Keratinocyte (primary cell): Measurements from ENCODE around the gene ASAP3. TPM values are rescaled to one million over a fixed set of nuclear protein-coding genes. Genes with fewer than 3 reads are reported as not detected.
"Not testable (repeated sequence)": the region's sequence is repeated elsewhere in the genome, so short reads cannot be mapped to it uniquely, and the experiment has no call there.

ENCODE experiments used
- DNase-seq: peaks from one replicate; pipeline ENCODE4 v3.0.0-alpha.2; 2011; ENCODE audit warnings: low read depth, missing footprints, low spot score
- FAIRE-seq: peaks from 2 replicates; lab custom pipeline; 2011; peaks lifted over from hg19 to GRCh38; lab: Jason Lieb, UNC
- H2AFZ ChIP-seq: 2 replicates; pipeline ENCODE4 v1.6.0; 2012; ENCODE audit warnings: low read length, control low read depth, inconsistent platforms; ENCODE audit not compliant: control insufficient read depth
- H3K27ac ChIP-seq: 2 replicates; pipeline ENCODE4 v1.5.1; 2011; ENCODE audit warnings: low read length; ENCODE audit not compliant: control insufficient read depth, insufficient read depth
- H3K27me3 ChIP-seq: 3 replicates; pipeline ENCODE4 v1.6.0; 2011; ENCODE audit warnings: low read length; ENCODE audit not compliant: control insufficient read depth, insufficient read depth; ENCODE audit errors: extremely low read depth
- H3K36me3 ChIP-seq, 2 experiments: 2 replicates in 1 of 2; 3 replicates in 1 of 2; pipeline ENCODE4 v1.5.1; 2011; ENCODE audit warnings: low read length in 2 of 2, mild to moderate bottlenecking in 1 of 2; ENCODE audit not compliant: control insufficient read depth in 2 of 2, insufficient read depth in 2 of 2; ENCODE audit errors: extremely low read depth in 1 of 2
- H3K4me1 ChIP-seq: 3 replicates; pipeline ENCODE4 v1.5.1; 2011; ENCODE audit warnings: low read length; ENCODE audit not compliant: control insufficient read depth, insufficient read depth; ENCODE audit errors: extremely low read depth
- H3K4me2 ChIP-seq: 3 replicates; pipeline ENCODE4 v1.6.0; 2011; ENCODE audit warnings: low read depth, low read length; ENCODE audit not compliant: control insufficient read depth, insufficient read depth; ENCODE audit errors: extremely low read depth
- H3K4me3 ChIP-seq, 3 experiments: fragments of 200-600 bp in 1 of 3; sonication (generic) in 1 of 3; 2 replicates in 2 of 3; 3 replicates in 1 of 3; pipeline ENCODE4 v1.5.1; 2011 to 2016; ENCODE audit warnings: low read length in 3 of 3, mild to moderate bottlenecking in 3 of 3, control low read depth in 2 of 3, inconsistent platforms in 1 of 3, low read depth in 1 of 3, mixed read lengths in 1 of 3, mixed run types in 1 of 3, moderate library complexity in 1 of 3; ENCODE audit not compliant: control insufficient read depth in 2 of 3, insufficient read depth in 2 of 3; ENCODE audit errors: extremely low read depth in 1 of 3
- H3K79me2 ChIP-seq: 2 replicates; pipeline ENCODE4 v1.6.0; 2012; ENCODE audit warnings: low read length; ENCODE audit not compliant: control insufficient read depth, insufficient read depth
- H3K9ac ChIP-seq: 3 replicates; pipeline ENCODE4 v1.6.0; 2011; ENCODE audit warnings: low read length; ENCODE audit not compliant: control insufficient read depth, insufficient read depth; ENCODE audit errors: extremely low read depth
- H3K9me1 ChIP-seq: 3 replicates; pipeline ENCODE4 v1.6.0; 2011; ENCODE audit warnings: low read length; ENCODE audit not compliant: control insufficient read depth, insufficient read depth; ENCODE audit errors: extremely low read depth
- H3K9me3 ChIP-seq: 2 replicates; pipeline ENCODE4 v1.5.1; 2012; ENCODE audit warnings: low read depth, low read length; ENCODE audit not compliant: control insufficient read depth
- H4K20me1 ChIP-seq: 3 replicates; pipeline ENCODE4 v1.6.0; 2011; ENCODE audit warnings: low read length; ENCODE audit not compliant: control insufficient read depth, insufficient read depth; ENCODE audit errors: extremely low read depth
- CTCF ChIP-seq, 3 experiments: IDR thresholded peaks in 1 of 3; conservative IDR thresholded peaks in 1 of 3; optimal IDR thresholded peaks in 1 of 3; 2 replicates in 2 of 3; 3 replicates in 1 of 3; pipeline versions ENCODE3 to v1.5.1; 2011; ENCODE audit warnings: low read length in 3 of 3, mild to moderate bottlenecking in 3 of 3, moderate library complexity in 2 of 3, control low read depth in 1 of 3, inconsistent platforms in 1 of 3; ENCODE audit not compliant: insufficient read depth in 2 of 3; ENCODE audit errors: extremely low read depth in 1 of 3
- EZH2 ChIP-seq: IDR thresholded peaks from one replicate; pipeline ENCODE4 v1.6.1; 2012; ENCODE audit warnings: inconsistent platforms, mild to moderate bottlenecking, low read length, moderate library complexity
- dilution Hi-C: fragments of 300-500 bp; cut with MboI; formaldehyde crosslinking; loops from one replicate; pipeline ENCODE4 v1.7.0; 2020; ENCODE audit warnings: low sequenced_read_pairs; ENCODE audit not compliant: extremely low pct_ligation_motif_present
- polyA plus RNA-seq, 5 experiments: library from polyadenylated mRNA; depleted of rRNA in 3 of 5; stranded (reverse) in 3 of 5; stranded (forward) in 1 of 5; unstranded in 1 of 5; fragments of >200 nt; gene quantifications; 1 replicate in 1 of 5; 2 replicates in 3 of 5; 3 replicates in 1 of 5; pipeline versions ENCODE4 v1.2.1 to v1.2.3, GENCODE V29; 2011 to 2012; ENCODE audit warnings: missing spikeins in 2 of 5, low read depth in 1 of 5, low replicate concordance in 1 of 5

The ASAP3 gene
- polyA plus RNA-seq, 1 donor (not counting 4 experiments of a cell fraction or from before 2014, with no cell fraction given) = 11.4 TPM

GRCh38 chr1:23380719-23381118, 103.3 kb downstream of the ASAP3 start:
- Histone ChIP-seq H3K4me3 (no peak overlapping the region), H4K20me1 (no peaks in the 10 kb centered on the region), H3K9me1 (peaks cover 3% of the 10 kb centered on the region), H3K27me3 (no peaks in the 10 kb centered on the region), H3K79me2 (no peaks in the 10 kb centered on the region), H3K36me3 (no peaks in the 10 kb centered on the region), H3K4me2 (no peak overlapping the region), H2AFZ (no peak overlapping the region), H3K4me1 (peaks cover 30% of the 10 kb centered on the region), H3K9me3 (no peaks in the 10 kb centered on the region), H3K27ac (no peak overlapping the region), H3K9ac (no peak overlapping the region)
- TF ChIP-seq CTCF (optimal IDR thresholded peaks at IDR 0.05 in 1 of 3, IDR thresholded peaks at IDR 0.05 in 1 of 3, conservative IDR thresholded peaks at IDR 0.05 in 1 of 3; ENCODE audit: extremely low read depth in 1 of 3, insufficient read depth in 2 of 3, low read length in 3 of 3) = no peak
- TF ChIP-seq EZH2 = no peak
- no peak for FAIRE-seq
- no peak for DNase-seq
- dilution Hi-C loops = no loop called here

GRCh38 chr1:23380236-23380635, 103.7 kb downstream of the ASAP3 start:
- H3K9me3 ChIP-seq, H3K27ac ChIP-seq, H3K36me3 ChIP-seq, H3K4me2 ChIP-seq, H3K27me3 ChIP-seq, H3K9ac ChIP-seq, FAIRE-seq, H3K79me2 ChIP-seq, DNase-seq, H2AFZ ChIP-seq, H3K9me1 ChIP-seq, dilution Hi-C loops, H4K20me1 ChIP-seq, H3K4me3 ChIP-seq: not testable (repeated sequence)
- peaks cover 29% of the 10 kb centered on the region for H3K4me1 ChIP-seq

Other genes starting within 250 kb of the ASAP3 start
- gene HNRNPR, start 139.9 kb downstream of the ASAP3 start, polyA plus RNA-seq = 86.2 to 169 TPM (median 129 TPM) in 3 replicates
- 8.9 to 12.6 TPM (median 11.6 TPM) in 3 replicates for gene ZNF436, start 114.3 kb downstream of the ASAP3 start, polyA plus RNA-seq
- gene TCEA3, start 59.4 kb downstream of the ASAP3 start, polyA plus RNA-seq = 0.18 to 0.63 TPM (median 0.38 TPM) in 3 replicates
- gene E2F2, start 47.1 kb upstream of the ASAP3 start, polyA plus RNA-seq = 0.05 to 0.12 TPM (median 0.06 TPM) in 3 replicates
- 12.7 to 62.4 TPM (median 38.0 TPM) in 3 replicates for gene ID3, start 75.3 kb upstream of the ASAP3 start, polyA plus RNA-seq
- 1,640 to 2,447 TPM (median 1,913 TPM) in 3 replicates for gene RPL11, start 207.6 kb upstream of the ASAP3 start, polyA plus RNA-seq